CD14-positive monocyte (primary cell): ENCODE measurements around the gene SPO11. TPM values are rescaled to one million over a fixed set of nuclear protein-coding genes. Genes with fewer than 3 reads are reported as not detected.

Source experiments
- DNase-seq, 3 donors: peaks; one replicate each; pipeline ENCODE4 v3.0.0-alpha.2; 2011 to 2022
- H2AFZ ChIP-seq: 2 replicates; pipeline ENCODE4 v1.6.0; 2012; ENCODE audit warnings: mild to moderate bottlenecking, low read depth, low read length, inconsistent platforms; ENCODE audit not compliant: insufficient read depth, poor library complexity, severe bottlenecking
- H3K27ac ChIP-seq, 2 donors: 1 replicate in 1 of 2; 2 replicates in 1 of 2; pipeline ENCODE4 v1.5.1; 2012 to 2013; ENCODE audit warnings: low read length in 2 of 2, control low read depth in 1 of 2, inconsistent platforms in 1 of 2, low read depth in 1 of 2, mild to moderate bottlenecking in 1 of 2
- H3K27me3 ChIP-seq, 2 donors: one replicate each; pipeline versions ENCODE4 v1.6.0 to v1.6.1; 2011 to 2013; ENCODE audit warnings: low read length in 2 of 2; ENCODE audit not compliant: control insufficient read depth in 2 of 2, insufficient read depth in 2 of 2
- H3K36me3 ChIP-seq, 2 donors: replicated peaks in 1 of 2; 1 replicate in 1 of 2; 2 replicates in 1 of 2; pipeline versions ENCODE4 v1.5.1 to v1.6.1; 2012 to 2013; ENCODE audit warnings: low read length in 2 of 2, control low read depth in 1 of 2, inconsistent platforms in 1 of 2, mild to moderate bottlenecking in 1 of 2; ENCODE audit not compliant: insufficient read depth in 2 of 2, control insufficient read depth in 1 of 2
- H3K4me1 ChIP-seq, 2 donors: 1 replicate in 1 of 2; 2 replicates in 1 of 2; pipeline versions ENCODE4 v1.5.1 to v1.6.1; 2012 to 2013; ENCODE audit warnings: low read length in 2 of 2, control low read depth in 1 of 2, inconsistent platforms in 1 of 2, mild to moderate bottlenecking in 1 of 2, moderate library complexity in 1 of 2; ENCODE audit not compliant: insufficient read depth in 2 of 2, control insufficient read depth in 1 of 2
- H3K4me2 ChIP-seq: replicated peaks from 2 replicates; pipeline ENCODE3; 2012; ENCODE audit warnings: low read length, moderate library complexity, mild to moderate bottlenecking; ENCODE audit not compliant: poor library complexity, severe bottlenecking; ENCODE audit errors: extremely low read depth
- H3K4me3 ChIP-seq, 3 experiments: fragments of 200-600 bp in 1 of 3; sonication (generic) in 1 of 3; replicated peaks in 1 of 3; 1 replicate in 2 of 3; 2 replicates in 1 of 3; pipeline ENCODE4 v1.5.1; 2011 to 2013; ENCODE audit warnings: low read length in 3 of 3, mild to moderate bottlenecking in 3 of 3, control low read depth in 2 of 3, low read depth in 2 of 3, inconsistent platforms in 1 of 3, moderate library complexity in 1 of 3
- H3K79me2 ChIP-seq: 2 replicates; pipeline ENCODE4 v1.6.0; 2012; ENCODE audit warnings: mild to moderate bottlenecking, control low read depth, inconsistent platforms, low read length, moderate library complexity; ENCODE audit not compliant: insufficient read depth
- H3K9ac ChIP-seq: 2 replicates; pipeline ENCODE4 v1.6.0; 2017; ENCODE audit warnings: low read length, mild to moderate bottlenecking; ENCODE audit not compliant: insufficient read depth, poor library complexity, severe bottlenecking
- H3K9me3 ChIP-seq, 2 donors: replicated peaks in 1 of 2; 1 replicate in 1 of 2; 2 replicates in 1 of 2; pipeline versions ENCODE4 v1.5.1 to v1.6.1; 2012 to 2013; ENCODE audit warnings: low read length in 2 of 2, control low read depth in 1 of 2; ENCODE audit not compliant: control insufficient read depth in 1 of 2, insufficient read depth in 1 of 2
- H4K20me1 ChIP-seq: 2 replicates; pipeline ENCODE4 v1.6.0; 2012; ENCODE audit warnings: mild to moderate bottlenecking, low read length, control low read depth, moderate library complexity; ENCODE audit not compliant: insufficient read depth
- H3K27ac Mint-ChIP-seq, 7 donors: one replicate each; pipeline ENCODE4 v1.8.0; 2020; ENCODE audit warnings: mild to moderate bottlenecking in 7 of 7, mixed read lengths in 7 of 7, moderate library complexity in 6 of 7, inconsistent platforms in 2 of 7
- H3K27me3 Mint-ChIP-seq, 3 donors: one replicate each; pipeline ENCODE4 v1.8.0; 2021 to 2022; ENCODE audit warnings: low read depth in 3 of 3, mild to moderate bottlenecking in 3 of 3, mixed read lengths in 3 of 3, moderate library complexity in 3 of 3, inconsistent platforms in 1 of 3
- H3K36me3 Mint-ChIP-seq, 2 donors: one replicate each; pipeline ENCODE4 v1.8.0; 2020; ENCODE audit warnings: mixed read lengths in 2 of 2, inconsistent platforms in 1 of 2, mild to moderate bottlenecking in 1 of 2
- H3K4me1 Mint-ChIP-seq: one replicate; pipeline ENCODE4 v1.8.0; 2020; ENCODE audit warnings: mild to moderate bottlenecking, mixed read lengths
- H3K4me3 Mint-ChIP-seq, 2 donors: one replicate each; pipeline ENCODE4 v1.8.0; 2020; ENCODE audit warnings: mild to moderate bottlenecking in 2 of 2, mixed read lengths in 2 of 2, moderate library complexity in 1 of 2
- H3K9me3 Mint-ChIP-seq, 7 donors: one replicate each; pipeline ENCODE4 v1.8.0; 2020 to 2022; ENCODE audit warnings: mixed read lengths in 7 of 7, mild to moderate bottlenecking in 6 of 7, moderate library complexity in 6 of 7, inconsistent platforms in 2 of 7
- CTCF ChIP-seq: fragments of 200-600 bp; IDR thresholded peaks from one replicate; pipeline ENCODE4 v1.8.0; 2022; ENCODE audit warnings: antibody characterized with exemption, mild to moderate bottlenecking
- WGBS: methylation state at CpG from one replicate; pipeline ENCODE4 v1.1.5; 2013; ENCODE audit warnings: missing lambda C conversion rate; ENCODE audit not compliant: insufficient coverage; 5-methylcytosine and 5-hydroxymethylcytosine counted together
- intact Hi-C, 2 donors: fragments of 100-400 bp; cut with micrococcal nuclease; formaldehyde crosslinking; loops; one replicate each; pipeline versions ENCODE4 v1.15.0 to v1.15.1; 2023
- polyA plus RNA-seq, 3 donors: library from polyadenylated mRNA; depleted of rRNA in 1 of 3; unstranded in 2 of 3; stranded (reverse) in 1 of 3; fragments of 300-500 nt in 2 of 3; fragments of >200 nt in 1 of 3; fragmentation: Illumina TruSeq in 2 of 3; gene quantifications; 1 replicate in 2 of 3; 2 replicates in 1 of 3; pipeline ENCODE4 v1.2.3, GENCODE V29; 2012 to 2021

SPO11 gene
- polyA plus RNA-seq, 3 donors = not detected

- Mint-ChIP-seq H3K27ac (no peak overlapping the region), H3K27me3 (peaks cover 0 to 7% (median 6%) of the 10 kb centered on the region in 3 donors), H3K4me1 (no peaks in the 10 kb centered on the region), H3K9me3 (peaks cover 0 to 4% (median 0%) of the 10 kb centered on the region in 7 donors), H3K4me3 (no peak overlapping the region), H3K36me3 (no peaks in the 10 kb centered on the region)
- H3K4me1 ChIP-seq = no peaks in the 10 kb centered on the region
- H3K4me3 ChIP-seq = no peak overlapping the region
- H3K27me3 ChIP-seq = no peaks in the 10 kb centered on the region
- no peaks in the 10 kb centered on the region for H3K9me3 ChIP-seq
- TF ChIP-seq CTCF = no peak
- DNase-seq = no peak
- no peaks in the 10 kb centered on the region for H3K36me3 ChIP-seq
- H3K79me2 ChIP-seq = no peaks in the 10 kb centered on the region
- no peaks in the 10 kb centered on the region for H4K20me1 ChIP-seq
- H2AFZ ChIP-seq = no peak overlapping the region
- no peak overlapping the region for H3K27ac ChIP-seq
- WGBS = 92% methylated on average over 4 of the region's 11 CpGs
- intact Hi-C loops = no loop called here
- H3K9ac ChIP-seq = no peak overlapping the region
- H3K4me2 ChIP-seq = no peak overlapping the region
These were observed 18.6 kb upstream of the SPO11 start for GRCh38 chr20:57310821-57311514.

DNA sequence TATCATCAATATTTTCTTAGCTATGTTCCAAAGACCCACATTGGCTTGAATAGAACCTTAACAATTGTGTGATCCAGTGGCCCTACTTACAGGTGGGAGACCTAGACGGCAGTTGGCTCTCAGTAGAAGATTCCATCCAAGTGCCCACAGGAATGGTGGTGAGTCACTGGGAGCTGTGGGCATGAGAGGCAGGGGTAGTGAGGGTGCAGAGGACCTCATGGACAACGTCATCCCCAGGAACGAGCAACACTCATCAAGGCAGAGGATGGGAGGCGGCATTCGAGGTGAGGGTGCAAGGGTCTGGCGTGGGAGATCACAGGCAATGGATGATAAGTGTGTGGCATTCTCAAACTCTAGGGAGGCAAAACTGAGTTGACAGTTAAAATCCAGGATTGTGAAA lies 17.5 kb upstream of the SPO11 start:
- DNase-seq = no peak
- peaks cover 0 to 9% (median 6%) of the 10 kb centered on the region in 3 donors for H3K27me3 Mint-ChIP-seq
- Histone ChIP-seq H3K4me3 (no peak overlapping the region), H3K27me3 (no peaks in the 10 kb centered on the region), H3K27ac (no peak overlapping the region), H3K9me3 (no peaks in the 10 kb centered on the region), H4K20me1 (no peaks in the 10 kb centered on the region), H2AFZ (no peak overlapping the region), H3K9ac (no peak overlapping the region), H3K36me3 (no peaks in the 10 kb centered on the region), H3K79me2 (no peaks in the 10 kb centered on the region), H3K4me1 (no peaks in the 10 kb centered on the region), H3K4me2 (no peak overlapping the region)
- no peaks in the 10 kb centered on the region for H3K36me3 Mint-ChIP-seq
- no peak overlapping the region for H3K4me3 Mint-ChIP-seq
- intact Hi-C loops = no loop called here
- no peak for TF ChIP-seq CTCF
- peaks cover 0 to 4% (median 0%) of the 10 kb centered on the region in 7 donors for H3K9me3 Mint-ChIP-seq
- WGBS = 91% methylated on average over 6 of the region's 6 CpGs
- H3K4me1 Mint-ChIP-seq = no peaks in the 10 kb centered on the region
- H3K27ac Mint-ChIP-seq = no peak overlapping the region
